HFFc6 (cell line): Measurements from ENCODE around the gene PROM1. TPM values are rescaled to one million over a fixed set of nuclear protein-coding genes. Genes with fewer than 3 reads are reported as not detected.
A peak's percentile ranks its signal among the peaks of the same experiment; 100 is the strongest.

Experiments
- DNase-seq: peaks from one replicate; pipeline ENCODE4 v3.0.0-alpha.2; 2018
- H3K27ac Mint-ChIP-seq: 2 replicates; pipeline ENCODE4 v1.8.0; 2020; ENCODE audit warnings: mild to moderate bottlenecking, mixed read lengths
- H3K27me3 Mint-ChIP-seq: 2 replicates; pipeline ENCODE4 v1.8.0; 2021; ENCODE audit warnings: mild to moderate bottlenecking, moderate library complexity, mixed read lengths; ENCODE audit not compliant: insufficient read depth
- H3K36me3 Mint-ChIP-seq: 2 replicates; pipeline ENCODE4 v1.8.0; 2021; ENCODE audit warnings: low read depth, mixed read lengths
- H3K4me1 Mint-ChIP-seq: 2 replicates; pipeline ENCODE4 v1.8.0; 2020; ENCODE audit warnings: low read depth, mixed read lengths
- H3K4me3 Mint-ChIP-seq: 2 replicates; pipeline ENCODE4 v1.8.0; 2020; ENCODE audit warnings: mild to moderate bottlenecking, moderate library complexity, mixed read lengths
- H3K9me3 Mint-ChIP-seq: 2 replicates; pipeline ENCODE4 v1.8.0; 2020; ENCODE audit warnings: mild to moderate bottlenecking, mixed read lengths
- total RNA-seq, 6 experiments: library from RNA; stranded (reverse); fragmentation: NEBNext Ultra II Directional; extraction: Animal tissue kit (Norgen Biotek cat#: 25700); gene quantifications; 2 replicates in 1 of 6; 3 replicates in 5 of 6; pipeline ENCODE4 v1.2.3, GENCODE V29; 2021
- TF ChIP-seq, protein P1 (sequence below): fragments of 200-600 bp; sonication (generic); IDR thresholded peaks from 2 replicates; pipeline ENCODE4 v1.5.0; 2021; ENCODE audit warnings: antibody characterized with exemption, mild to moderate bottlenecking

The PROM1 gene
- total RNA-seq, 6 experiments from 2014 or later, result 0.28 TPM; not detected in 5

GRCh38 chr4:15928883-15929282, 154.9 kb downstream of the PROM1 start:
- Mint-ChIP-seq H3K4me3 (no peak overlapping the region), H3K9me3 (no peaks in the 10 kb centered on the region), H3K36me3 (no peaks in the 10 kb centered on the region; the same call in 1 of the 2 replicates), H3K4me1 (no peaks in the 10 kb centered on the region), H3K27ac (no peak overlapping the region), H3K27me3 (peaks cover 38% of the 10 kb centered on the region)
- TF ChIP-seq, protein P1, sequence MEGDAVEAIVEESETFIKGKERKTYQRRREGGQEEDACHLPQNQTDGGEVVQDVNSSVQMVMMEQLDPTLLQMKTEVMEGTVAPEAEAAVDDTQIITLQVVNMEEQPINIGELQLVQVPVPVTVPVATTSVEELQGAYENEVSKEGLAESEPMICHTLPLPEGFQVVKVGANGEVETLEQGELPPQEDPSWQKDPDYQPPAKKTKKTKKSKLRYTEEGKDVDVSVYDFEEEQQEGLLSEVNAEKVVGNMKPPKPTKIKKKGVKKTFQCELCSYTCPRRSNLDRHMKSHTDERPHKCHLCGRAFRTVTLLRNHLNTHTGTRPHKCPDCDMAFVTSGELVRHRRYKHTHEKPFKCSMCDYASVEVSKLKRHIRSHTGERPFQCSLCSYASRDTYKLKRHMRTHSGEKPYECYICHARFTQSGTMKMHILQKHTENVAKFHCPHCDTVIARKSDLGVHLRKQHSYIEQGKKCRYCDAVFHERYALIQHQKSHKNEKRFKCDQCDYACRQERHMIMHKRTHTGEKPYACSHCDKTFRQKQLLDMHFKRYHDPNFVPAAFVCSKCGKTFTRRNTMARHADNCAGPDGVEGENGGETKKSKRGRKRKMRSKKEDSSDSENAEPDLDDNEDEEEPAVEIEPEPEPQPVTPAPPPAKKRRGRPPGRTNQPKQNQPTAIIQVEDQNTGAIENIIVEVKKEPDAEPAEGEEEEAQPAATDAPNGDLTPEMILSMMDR, result no peak
- no peak for DNase-seq

GRCh38 chr4:15926486-15926885, 157.3 kb downstream of the PROM1 start:
- TF ChIP-seq, protein P1, result no peak
- H3K27ac Mint-ChIP-seq, result no peak overlapping the region
- no peaks in the 10 kb centered on the region for H3K9me3 Mint-ChIP-seq
- peaks cover 30% of the 10 kb centered on the region for H3K27me3 Mint-ChIP-seq
- peaks cover 12% of the 10 kb centered on the region for H3K4me1 Mint-ChIP-seq
- H3K36me3 Mint-ChIP-seq, result peaks cover 4% of the 10 kb centered on the region
- H3K4me3 Mint-ChIP-seq, result no peak overlapping the region
- DNase-seq, result no peak

DNA sequence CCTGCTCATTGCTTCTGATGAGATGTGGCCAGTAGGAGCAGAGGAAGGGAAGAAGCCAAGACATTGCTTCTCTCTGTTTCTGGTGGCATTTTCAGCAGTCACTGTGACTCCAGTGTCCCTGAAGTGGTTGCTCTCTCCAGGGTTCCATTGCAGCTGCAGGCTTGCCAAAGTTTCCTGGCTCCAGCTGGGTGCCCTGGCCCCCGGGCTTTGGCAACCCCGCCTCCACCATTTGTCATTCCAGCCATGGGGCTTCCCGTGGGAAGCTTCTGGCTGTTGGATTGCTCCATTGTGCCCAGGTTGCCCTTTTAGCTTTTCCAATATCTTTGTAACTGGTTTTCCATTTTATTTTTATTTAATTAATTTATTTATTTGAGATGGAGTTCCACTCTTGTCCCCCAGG, 158.0 kb downstream of the PROM1 start:
- no peak overlapping the region for H3K4me3 Mint-ChIP-seq
- H3K4me1 Mint-ChIP-seq, result peaks cover 18% of the 10 kb centered on the region
- H3K9me3 Mint-ChIP-seq, result no peaks in the 10 kb centered on the region
- TF ChIP-seq, protein P1, result no peak
- no peak overlapping the region for H3K27ac Mint-ChIP-seq
- H3K27me3 Mint-ChIP-seq, result peaks cover 28% of the 10 kb centered on the region
- no peak for DNase-seq
- H3K36me3 Mint-ChIP-seq, result peaks cover 4% of the 10 kb centered on the region

GRCh38 chr4:15921592-15921932, 162.3 kb downstream of the PROM1 start:
- peak overlapping the region; percentile 91 for H3K27ac Mint-ChIP-seq
- H3K36me3 Mint-ChIP-seq, result peaks cover 4% of the 10 kb centered on the region
- no peaks in the 10 kb centered on the region; the same call in 1 of the 2 replicates for H3K27me3 Mint-ChIP-seq
- DNase-seq, result no peak
- H3K9me3 Mint-ChIP-seq, result no peaks in the 10 kb centered on the region
- TF ChIP-seq, protein P1, result no peak
- H3K4me1 Mint-ChIP-seq, result peaks cover 43% of the 10 kb centered on the region
- peak overlapping the region; percentile 1; the same call in 1 of the 2 replicates for H3K4me3 Mint-ChIP-seq

DNA sequence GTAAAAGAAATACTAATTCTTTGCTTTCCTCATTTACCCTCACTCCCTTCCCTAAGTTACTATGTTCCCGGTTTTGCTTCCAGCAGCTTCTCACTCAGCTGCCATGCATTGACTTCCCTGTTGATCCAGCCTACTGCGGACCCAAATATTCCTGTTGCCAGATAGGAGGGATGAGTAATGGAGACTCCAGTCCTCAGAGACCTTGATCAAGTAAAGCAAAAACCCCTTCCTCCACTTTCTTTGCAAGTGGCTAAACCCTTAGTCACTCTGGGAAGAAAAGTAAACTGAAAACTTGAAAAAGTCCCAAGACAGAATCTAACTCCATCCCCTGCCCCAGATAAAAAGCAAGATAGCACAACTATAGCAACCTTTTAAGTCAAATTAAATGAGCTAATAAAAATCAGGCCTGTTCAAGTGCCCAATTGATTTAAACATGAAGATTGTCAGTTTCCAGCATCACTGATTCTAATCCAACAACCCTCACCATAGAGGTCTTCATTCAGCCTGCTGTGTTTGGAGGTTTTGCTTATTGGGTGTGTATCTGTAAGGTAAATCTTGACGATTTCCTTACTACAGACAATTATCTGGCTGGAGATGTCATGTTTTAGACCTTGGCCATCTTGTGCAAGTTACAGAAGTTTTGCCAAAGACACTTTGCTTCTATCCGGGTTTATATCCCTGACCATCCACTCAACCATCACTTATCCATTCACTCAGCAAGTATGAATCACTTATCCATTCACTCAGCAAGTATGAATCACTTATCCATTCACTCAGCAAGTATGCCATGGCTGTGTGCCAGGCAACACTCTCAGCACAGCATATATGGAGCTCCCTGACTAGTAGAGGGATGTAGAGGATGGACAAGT, 162.9 kb downstream of the PROM1 start:
- TF ChIP-seq, protein P1, result no peak
- H3K27ac Mint-ChIP-seq, result peak overlapping the region; percentile 91
- H3K36me3 Mint-ChIP-seq, result peaks cover 7% of the 10 kb centered on the region
- peak; percentile 98 for DNase-seq
- peak overlapping the region; percentile 65 for H3K4me3 Mint-ChIP-seq
- H3K4me1 Mint-ChIP-seq, result peaks cover 43% of the 10 kb centered on the region
- no peaks in the 10 kb centered on the region for H3K9me3 Mint-ChIP-seq
- no peaks in the 10 kb centered on the region; the same call in 1 of the 2 replicates for H3K27me3 Mint-ChIP-seq
